Upper lobe of left lung (tissue), 6 donors: ENCODE results near the gene MYBPC3. TPM values are rescaled to one million over a fixed set of nuclear protein-coding genes. Genes with fewer than 3 reads are reported as not detected.
A peak's percentile ranks its signal among the peaks of the same experiment; 100 is the strongest.

Source experiments
- ATAC-seq, 2 donors: fragments of 200-7000 bp; cut with Tn5 transposase; one replicate each; pipeline ENCODE4 v1.9.1; 2022; ENCODE audit warnings: mild to moderate bottlenecking in 2 of 2, moderate library complexity in 2 of 2; ENCODE audit not compliant: low FRiP score in 2 of 2
- DNase-seq, 2 donors: peaks; one replicate each; pipeline ENCODE4 v3.0.0-alpha.2; 2019 to 2020
- H3K27ac ChIP-seq, 4 donors: fragments of 200-600 bp; sonication (generic); one replicate each; pipeline ENCODE4 v1.5.1; 2016 to 2019
- H3K27me3 ChIP-seq, 4 donors: fragments of 200-600 bp; sonication (generic); one replicate each; pipeline ENCODE4 v1.5.1; 2017 to 2019
- H3K36me3 ChIP-seq, 4 donors: fragments of 200-600 bp; sonication (generic); one replicate each; pipeline ENCODE4 v1.5.1; 2016 to 2019
- H3K4me1 ChIP-seq, 4 donors: fragments of 200-600 bp; sonication (generic); one replicate each; pipeline ENCODE4 v1.5.1; 2018 to 2019
- H3K4me3 ChIP-seq, 4 donors: fragments of 200-600 bp; sonication (generic); one replicate each; pipeline ENCODE4 v1.5.1; 2017 to 2019; ENCODE audit warnings: mild to moderate bottlenecking in 2 of 4, moderate library complexity in 1 of 4
- H3K9me3 ChIP-seq, 4 donors: fragments of 200-600 bp; sonication (generic); one replicate each; pipeline ENCODE4 v1.5.1; 2018 to 2019
- EP300 ChIP-seq, 4 donors: sonication (generic); formaldehyde crosslinking; IDR thresholded peaks; one replicate each; pipeline ENCODE4 v1.5.1; 2017; ENCODE audit warnings: antibody characterized with exemption in 4 of 4, control low read depth in 2 of 4
- POLR2A ChIP-seq, 4 donors: fragments of 450-650 bp; IDR thresholded peaks; one replicate each; pipeline ENCODE4 v1.5.1; 2016 to 2017; ENCODE audit warnings: antibody characterized with exemption in 4 of 4, mild to moderate bottlenecking in 2 of 4
- POLR2AphosphoS5 ChIP-seq, 2 donors: sonication (generic); formaldehyde crosslinking; IDR thresholded peaks; one replicate each; pipeline ENCODE4 v1.5.1; 2017; ENCODE audit warnings: antibody characterized with exemption in 2 of 2
- WGBS, 2 donors: methylation state at CpG; one replicate each; pipeline ENCODE4 v1.1.5; 2017 to 2018; 5-methylcytosine and 5-hydroxymethylcytosine counted together
- total RNA-seq, 6 donors: library from RNA; depleted of rRNA in 4 of 6; stranded (reverse); fragments of >200 nt in 4 of 6; gene quantifications; one replicate each; pipeline versions ENCODE4 v1.1.0 to v1.2.1, GENCODE V29; 2016 to 2021
- TF ChIP-seq, protein P1 (sequence below), 6 experiments: fragments of 450-650 bp in 4 of 6; fragments of 200-600 bp in 2 of 6; sonication (generic) in 2 of 6; IDR thresholded peaks; one replicate each; pipeline ENCODE4 v1.5.1; 2016 to 2019; ENCODE audit warnings: antibody characterized with exemption in 6 of 6
- donor health status: DM: no; HTN: no; CAD: no; lungs with moderate emphysema.
- donor health status: DM: no; HTN: yes; CAD: no; lungs with severe emphysema.

Gene MYBPC3
- total RNA-seq, 6 donors from 2014 or later = 0.61 to 1.8 (median 1.0) TPM; not detected in 1

DNA sequence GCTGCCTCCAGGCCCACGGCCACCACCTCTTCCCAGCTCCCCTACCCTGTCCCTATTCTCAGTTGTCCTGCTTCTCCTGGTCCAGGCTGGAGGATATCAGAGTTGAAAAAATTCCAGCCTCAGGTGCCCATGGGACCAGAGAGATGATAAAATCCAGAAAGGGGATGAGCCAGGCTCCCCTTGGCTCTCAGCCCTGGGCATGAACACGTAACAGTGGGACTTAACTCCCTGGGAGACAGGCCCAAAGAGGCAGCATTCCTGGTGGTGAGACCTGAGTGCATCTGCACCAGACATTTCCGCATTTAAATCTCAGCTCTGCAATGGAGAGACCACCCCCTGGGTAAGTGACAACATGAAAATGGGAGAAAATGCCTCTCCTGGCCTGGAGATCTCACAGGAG is 45.5 kb upstream of the MYBPC3 start:
- ATAC-seq (no peak), DNase-seq (no peak)
- peaks cover 34 to 50% (median 40%) of the 10 kb centered on the region in 4 donors for H3K4me1 ChIP-seq
- H3K27me3 ChIP-seq = no peaks in the 10 kb centered on the region
- H3K36me3 ChIP-seq = no peaks in the 10 kb centered on the region
- no peaks in the 10 kb centered on the region for H3K9me3 ChIP-seq
- 95 to 100% methylated on average over 3 of the region's 3 CpGs for WGBS, 2 donors
- H3K27ac ChIP-seq = no peak overlapping the region
- TF ChIP-seq POLR2A (IDR thresholded peaks at IDR 0.05) (no peak), EP300 (IDR thresholded peaks at IDR 0.05) (no peak), POLR2AphosphoS5 (IDR thresholded peaks at IDR 0.05) (no peak)
- TF ChIP-seq, protein P1, sequence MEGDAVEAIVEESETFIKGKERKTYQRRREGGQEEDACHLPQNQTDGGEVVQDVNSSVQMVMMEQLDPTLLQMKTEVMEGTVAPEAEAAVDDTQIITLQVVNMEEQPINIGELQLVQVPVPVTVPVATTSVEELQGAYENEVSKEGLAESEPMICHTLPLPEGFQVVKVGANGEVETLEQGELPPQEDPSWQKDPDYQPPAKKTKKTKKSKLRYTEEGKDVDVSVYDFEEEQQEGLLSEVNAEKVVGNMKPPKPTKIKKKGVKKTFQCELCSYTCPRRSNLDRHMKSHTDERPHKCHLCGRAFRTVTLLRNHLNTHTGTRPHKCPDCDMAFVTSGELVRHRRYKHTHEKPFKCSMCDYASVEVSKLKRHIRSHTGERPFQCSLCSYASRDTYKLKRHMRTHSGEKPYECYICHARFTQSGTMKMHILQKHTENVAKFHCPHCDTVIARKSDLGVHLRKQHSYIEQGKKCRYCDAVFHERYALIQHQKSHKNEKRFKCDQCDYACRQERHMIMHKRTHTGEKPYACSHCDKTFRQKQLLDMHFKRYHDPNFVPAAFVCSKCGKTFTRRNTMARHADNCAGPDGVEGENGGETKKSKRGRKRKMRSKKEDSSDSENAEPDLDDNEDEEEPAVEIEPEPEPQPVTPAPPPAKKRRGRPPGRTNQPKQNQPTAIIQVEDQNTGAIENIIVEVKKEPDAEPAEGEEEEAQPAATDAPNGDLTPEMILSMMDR (IDR thresholded peaks at IDR 0.05) = no peak
- H3K4me3 ChIP-seq = no peak overlapping the region

DNA sequence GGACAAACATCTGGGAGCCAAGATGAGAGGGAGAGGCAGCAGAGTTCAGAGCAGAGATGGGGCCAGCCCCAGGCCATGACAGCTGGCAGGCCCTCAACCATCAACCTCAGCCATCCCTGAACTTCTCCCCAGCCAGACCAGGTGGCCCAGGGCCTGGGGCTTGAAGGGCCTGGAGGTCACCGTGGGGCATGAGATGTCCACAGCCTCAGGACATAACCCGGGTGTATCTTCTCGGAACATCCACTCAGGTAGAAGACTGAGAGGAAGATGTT is 43.5 kb upstream of the MYBPC3 start:
- H3K27me3 ChIP-seq = no peaks in the 10 kb centered on the region
- H3K4me1 ChIP-seq = peaks cover 32 to 53% (median 43%) of the 10 kb centered on the region in 4 donors
- 93% methylated on average over 3 of the region's 3 CpGs for WGBS, 2 donors
- H3K36me3 ChIP-seq = no peaks in the 10 kb centered on the region
- no peak overlapping the region for H3K4me3 ChIP-seq
- peak overlapping the region; percentile 94 to 97 (median 95) for H3K27ac ChIP-seq
- H3K9me3 ChIP-seq = no peaks in the 10 kb centered on the region
- ATAC-seq = no peak
- DNase-seq = no peak
- TF ChIP-seq POLR2AphosphoS5 (IDR thresholded peaks at IDR 0.05) = no peak
- TF ChIP-seq POLR2A (IDR thresholded peaks at IDR 0.05) = no peak
- TF ChIP-seq, protein P1 (IDR thresholded peaks at IDR 0.05) = no peak
- no peak for TF ChIP-seq EP300 (IDR thresholded peaks at IDR 0.05)

DNA sequence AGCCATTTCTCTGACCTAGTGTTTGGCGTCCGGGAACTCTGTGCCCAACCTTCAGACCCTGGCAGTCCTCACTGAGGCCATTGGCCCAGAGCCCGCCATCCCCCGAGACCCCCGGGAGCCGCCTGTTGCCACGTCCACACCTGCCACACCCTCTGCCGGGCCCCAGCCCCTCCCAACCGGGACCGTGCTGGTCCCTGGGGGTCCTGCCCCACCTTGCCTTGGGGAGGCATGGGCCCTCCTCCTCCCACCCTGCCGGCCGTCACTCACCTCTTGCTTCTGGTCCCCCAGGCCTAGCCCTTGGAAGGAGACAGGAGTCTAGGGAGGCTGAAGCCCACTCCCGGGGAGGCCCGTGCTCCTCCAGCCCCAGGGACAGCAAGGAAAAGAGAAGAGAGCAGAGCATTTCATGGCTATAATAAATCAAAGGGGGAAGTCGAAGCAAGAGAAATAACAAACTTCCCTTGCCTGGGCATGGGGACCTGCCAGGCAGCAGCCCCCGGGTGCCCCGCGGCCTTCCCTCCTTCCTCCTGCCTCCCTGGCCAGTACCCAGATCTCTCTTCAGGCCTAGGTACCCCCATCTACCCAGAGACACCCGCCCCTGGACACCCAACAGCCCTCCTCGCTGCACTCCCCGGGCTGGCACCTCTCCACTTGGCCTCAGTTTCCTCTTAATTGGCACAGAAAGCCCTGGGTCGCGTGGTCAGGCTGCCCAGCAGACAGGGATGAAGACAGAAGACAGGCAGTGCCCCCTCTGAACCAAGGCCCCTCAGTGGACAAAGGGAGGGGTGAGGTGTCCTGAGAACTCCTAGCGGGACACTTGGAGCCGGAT is 42.9 kb upstream of the MYBPC3 start:
- Histone ChIP-seq H3K9me3 (no peaks in the 10 kb centered on the region), H3K36me3 (no peaks in the 10 kb centered on the region), H3K27ac (peak overlapping the region; percentile 94 to 97 (median 95)), H3K4me1 (peaks cover 27 to 47% (median 40%) of the 10 kb centered on the region in 4 donors), H3K27me3 (no peaks in the 10 kb centered on the region), H3K4me3 (peak overlapping the region in 2 of 4 donors; percentile 16 to 30)
- ATAC-seq (no peak), DNase-seq (peak in 1 of 2 donors; percentile 85)
- WGBS, 2 donors = 50 to 67% methylated on average over 6 to 25 of the region's 25 CpGs
- peak in 1 of 4 donors; percentile 1 for TF ChIP-seq POLR2A (IDR thresholded peaks at IDR 0.05)
- no peak for TF ChIP-seq EP300 (IDR thresholded peaks at IDR 0.05)

DNA sequence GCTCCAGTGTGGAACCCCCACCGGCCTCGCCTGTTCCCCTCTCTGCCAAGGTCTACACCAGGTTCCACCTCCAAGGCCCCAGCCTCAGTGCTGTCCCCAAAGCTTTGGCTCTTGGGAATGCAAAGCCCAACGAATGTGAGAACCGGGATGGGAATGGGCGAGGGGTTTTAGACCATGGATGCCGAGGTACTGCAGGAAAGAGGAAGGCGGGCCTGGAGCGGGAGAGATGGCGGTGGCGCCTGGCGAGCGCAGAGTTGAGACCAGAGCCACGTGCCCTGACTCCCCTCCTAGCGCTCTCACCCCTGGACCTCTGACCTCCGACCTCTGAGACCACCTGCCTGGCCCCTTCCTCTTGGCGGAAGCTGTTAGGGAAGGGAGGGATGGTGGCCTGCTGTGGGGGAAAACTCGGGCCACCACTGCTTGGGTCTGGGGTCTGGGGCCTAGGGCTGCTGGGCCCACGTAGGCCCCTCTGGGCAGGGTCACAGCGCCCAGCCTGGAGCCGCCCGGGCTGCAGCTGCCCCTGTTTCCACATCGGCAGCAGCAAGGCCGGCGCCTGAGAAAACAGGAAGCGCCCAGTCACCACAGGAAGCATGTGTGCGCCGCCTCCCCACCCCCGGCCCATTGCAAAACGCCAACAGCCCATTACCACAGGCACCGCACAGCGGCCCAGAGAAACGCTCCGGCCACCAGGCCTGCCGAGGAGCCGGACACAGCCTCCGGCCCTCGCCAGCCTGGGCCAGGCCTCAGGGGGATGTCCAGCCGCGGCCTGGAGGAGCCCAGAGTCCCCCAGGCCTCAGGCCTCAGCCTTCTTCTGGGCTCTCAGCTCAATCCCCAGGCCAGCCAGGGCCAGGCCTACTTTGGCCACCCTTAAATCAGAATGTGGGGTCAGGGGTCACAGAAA is 42.1 kb upstream of the MYBPC3 start:
- peak overlapping the region in 2 of 4 donors; percentile 16 to 30 for H3K4me3 ChIP-seq
- H3K4me1 ChIP-seq = peaks cover 21 to 45% (median 39%) of the 10 kb centered on the region in 4 donors
- ATAC-seq (peak; percentile 66 to 75), DNase-seq (peak; percentile 83 to 89)
- TF ChIP-seq, protein P1 (IDR thresholded peaks at IDR 0.05) = peak in 1 of 6 experiments; percentile 7
- peak in 2 of 4 donors; percentile 27 to 80 for TF ChIP-seq POLR2A (IDR thresholded peaks at IDR 0.05)
- peak in 1 of 4 donors; percentile 52 for TF ChIP-seq EP300 (IDR thresholded peaks at IDR 0.05)
- peak; percentile 52 to 75 for TF ChIP-seq POLR2AphosphoS5 (IDR thresholded peaks at IDR 0.05)
- H3K27me3 ChIP-seq = no peaks in the 10 kb centered on the region
- no peaks in the 10 kb centered on the region for H3K36me3 ChIP-seq
- WGBS, 2 donors = 58 to 59% methylated on average over 16 to 38 of the region's 39 CpGs
- no peaks in the 10 kb centered on the region for H3K9me3 ChIP-seq
- H3K27ac ChIP-seq = peak overlapping the region; percentile 94 to 97 (median 95)

DNA sequence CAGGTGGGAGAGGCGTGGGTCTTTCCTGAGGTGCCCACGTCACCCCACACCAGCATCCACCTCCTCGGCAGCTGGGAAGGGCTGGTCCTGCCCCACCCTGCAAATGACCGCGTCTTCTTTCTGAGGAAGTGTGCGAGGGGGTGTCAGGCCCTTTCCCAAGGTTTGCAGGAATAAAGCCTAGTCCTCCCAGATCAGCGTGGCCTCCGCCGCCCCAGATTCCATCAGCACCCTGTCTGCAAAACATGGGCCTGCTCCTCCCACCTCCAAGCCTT is 41.5 kb upstream of the MYBPC3 start:
- no peak for TF ChIP-seq POLR2AphosphoS5 (IDR thresholded peaks at IDR 0.05)
- TF ChIP-seq, protein P1 (IDR thresholded peaks at IDR 0.05) = no peak
- no peak for TF ChIP-seq EP300 (IDR thresholded peaks at IDR 0.05)
- no peak for TF ChIP-seq POLR2A (IDR thresholded peaks at IDR 0.05)
- DNase-seq = peak; percentile 47 to 56
- Histone ChIP-seq H3K9me3 (no peaks in the 10 kb centered on the region), H3K27me3 (no peaks in the 10 kb centered on the region), H3K4me3 (peak overlapping the region in 1 of 4 donors; percentile 30), H3K36me3 (no peaks in the 10 kb centered on the region), H3K4me1 (peaks cover 20 to 43% (median 39%) of the 10 kb centered on the region in 4 donors), H3K27ac (peak overlapping the region; percentile 94 to 97 (median 95))
- ATAC-seq = peak; percentile 35 to 44
- 67 to 90% methylated on average over 3 to 9 of the region's 9 CpGs for WGBS, 2 donors
